Hepatocyte (in vitro differentiated cells): ENCODE measurements around the gene EML6.
"Not testable (repeated sequence)": the region's sequence is repeated elsewhere in the genome, so short reads cannot be mapped to it uniquely, and the experiment has no call there.

Source experiments
- EZH2 ChIP-seq: fragments of 200-600 bp; sonication (generic); IDR thresholded peaks from 2 replicates; pipeline ENCODE4 v1.6.1; 2016; ENCODE audit warnings: antibody characterized with exemption, mild to moderate bottlenecking, borderline replicate concordance
- EZH2phosphoT487 ChIP-seq: fragments of 200-600 bp; sonication (generic); IDR thresholded peaks from one replicate; pipeline ENCODE4 v1.6.1; 2018; ENCODE audit warnings: antibody characterized with exemption, mild to moderate bottlenecking, low read depth, moderate library complexity; ENCODE audit not compliant: unreplicated experiment, severe bottlenecking
- TF ChIP-seq, protein P1 (sequence below): fragments of 200-600 bp; sonication (generic); IDR thresholded peaks from 2 replicates; pipeline ENCODE4 v1.5.1; 2016; ENCODE audit warnings: antibody characterized with exemption, mild to moderate bottlenecking; ENCODE audit not compliant: poor library complexity

- TF ChIP-seq, protein P1, sequence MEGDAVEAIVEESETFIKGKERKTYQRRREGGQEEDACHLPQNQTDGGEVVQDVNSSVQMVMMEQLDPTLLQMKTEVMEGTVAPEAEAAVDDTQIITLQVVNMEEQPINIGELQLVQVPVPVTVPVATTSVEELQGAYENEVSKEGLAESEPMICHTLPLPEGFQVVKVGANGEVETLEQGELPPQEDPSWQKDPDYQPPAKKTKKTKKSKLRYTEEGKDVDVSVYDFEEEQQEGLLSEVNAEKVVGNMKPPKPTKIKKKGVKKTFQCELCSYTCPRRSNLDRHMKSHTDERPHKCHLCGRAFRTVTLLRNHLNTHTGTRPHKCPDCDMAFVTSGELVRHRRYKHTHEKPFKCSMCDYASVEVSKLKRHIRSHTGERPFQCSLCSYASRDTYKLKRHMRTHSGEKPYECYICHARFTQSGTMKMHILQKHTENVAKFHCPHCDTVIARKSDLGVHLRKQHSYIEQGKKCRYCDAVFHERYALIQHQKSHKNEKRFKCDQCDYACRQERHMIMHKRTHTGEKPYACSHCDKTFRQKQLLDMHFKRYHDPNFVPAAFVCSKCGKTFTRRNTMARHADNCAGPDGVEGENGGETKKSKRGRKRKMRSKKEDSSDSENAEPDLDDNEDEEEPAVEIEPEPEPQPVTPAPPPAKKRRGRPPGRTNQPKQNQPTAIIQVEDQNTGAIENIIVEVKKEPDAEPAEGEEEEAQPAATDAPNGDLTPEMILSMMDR = not testable (repeated sequence)
- TF ChIP-seq EZH2phosphoT487, EZH2: not testable (repeated sequence)
These were observed 149.8 kb downstream of the EML6 start for GRCh38 chr2:54873236-54873635.
